Astrocyte of the spinal cord (primary cell): ENCODE measurements around the gene SNCAIP.

ENCODE experiments used
- DNase-seq: peaks from one replicate; pipeline ENCODE4 v3.0.0; 2011; ENCODE audit warnings: low read depth, low spot score
- H3K4me3 ChIP-seq: 2 replicates; pipeline ENCODE4 v1.5.1; 2011; ENCODE audit warnings: low read depth, mild to moderate bottlenecking, low read length, moderate library complexity
- CTCF ChIP-seq: IDR thresholded peaks from 2 replicates; pipeline ENCODE4 v1.5.1; 2012; ENCODE audit warnings: low read depth, mild to moderate bottlenecking, low read length, inconsistent platforms
- in situ Hi-C: cut with HindIII; loops from 2 replicates; pipeline ENCODE4 v1.10.0; 2017; ENCODE audit warnings: low sequenced_read_pairs

Gene SNCAIP

DNA sequence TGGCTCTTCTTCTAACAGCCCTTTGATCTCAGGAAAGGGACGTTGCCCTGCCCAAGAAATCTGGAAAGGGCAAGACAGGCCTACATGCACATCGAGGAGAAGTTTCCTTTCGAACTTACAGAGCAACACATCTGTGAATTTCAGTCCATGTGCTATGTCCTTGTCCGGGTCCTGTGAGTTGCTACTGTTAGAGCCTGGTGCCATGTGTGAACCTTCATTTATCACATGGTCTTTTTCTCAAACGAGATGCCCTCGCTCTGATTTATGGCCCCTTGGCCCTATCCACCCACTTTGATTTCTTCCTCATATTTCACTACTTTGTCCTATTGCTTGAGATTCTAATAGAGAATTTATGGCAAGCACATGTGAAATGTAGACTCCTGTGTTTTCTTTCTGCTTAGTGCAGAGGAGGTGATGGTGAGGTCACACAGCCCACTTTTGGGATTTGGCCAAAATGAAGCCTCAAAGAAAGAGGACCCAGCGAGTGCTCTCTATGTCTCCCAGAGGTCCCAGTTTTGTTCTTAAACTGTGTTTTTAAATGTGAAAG lies 153.1 kb downstream of the SNCAIP start:
- no peak for DNase-seq
- no peak overlapping the region for H3K4me3 ChIP-seq
- in situ Hi-C loops = no loop called here
- TF ChIP-seq CTCF = no peak

GRCh38 chr5:122465994-122466393 lies 154.0 kb downstream of the SNCAIP start:
- H3K4me3 ChIP-seq = no peak overlapping the region
- no peak for TF ChIP-seq CTCF
- in situ Hi-C loops = no loop called here
- DNase-seq = no peak

DNA sequence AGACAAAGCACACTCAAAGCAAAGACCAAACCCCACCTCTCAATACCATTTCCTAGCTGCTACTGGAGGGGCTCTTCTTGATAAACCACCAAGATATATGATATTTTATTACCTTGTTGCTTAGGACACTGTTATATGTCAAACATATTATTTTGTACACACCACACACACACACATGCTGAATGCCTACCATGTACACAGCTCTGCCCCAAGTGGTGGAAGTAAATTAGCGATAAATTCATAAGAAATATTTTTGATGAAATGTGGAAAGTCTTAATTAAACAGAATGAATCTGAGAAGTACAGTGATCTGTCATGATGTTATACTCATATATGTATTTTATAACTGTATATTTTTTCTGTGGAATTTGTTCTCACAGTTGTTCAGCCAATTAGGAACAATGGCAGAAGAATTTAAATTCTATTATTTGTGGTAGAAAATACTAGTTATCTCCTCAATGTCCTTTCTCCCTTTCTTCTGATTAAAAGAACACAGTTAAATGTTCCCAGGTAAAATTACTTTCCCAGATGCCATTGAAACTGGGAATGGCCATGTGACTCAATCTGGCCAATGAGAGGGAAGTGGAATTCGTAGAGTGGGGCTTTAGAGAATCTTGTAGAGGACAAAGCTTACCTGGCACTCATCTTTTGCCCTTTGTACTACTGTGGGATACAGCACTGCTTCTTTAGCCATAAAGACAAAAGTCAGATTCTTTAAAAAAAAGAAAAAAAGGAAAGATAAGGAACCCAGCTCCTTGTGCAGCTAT lies 156.5 kb downstream of the SNCAIP start:
- H3K4me3 ChIP-seq = no peak overlapping the region
- peak; percentile 7 for TF ChIP-seq CTCF
- no peak for DNase-seq
- in situ Hi-C loops = no loop called here

DNA sequence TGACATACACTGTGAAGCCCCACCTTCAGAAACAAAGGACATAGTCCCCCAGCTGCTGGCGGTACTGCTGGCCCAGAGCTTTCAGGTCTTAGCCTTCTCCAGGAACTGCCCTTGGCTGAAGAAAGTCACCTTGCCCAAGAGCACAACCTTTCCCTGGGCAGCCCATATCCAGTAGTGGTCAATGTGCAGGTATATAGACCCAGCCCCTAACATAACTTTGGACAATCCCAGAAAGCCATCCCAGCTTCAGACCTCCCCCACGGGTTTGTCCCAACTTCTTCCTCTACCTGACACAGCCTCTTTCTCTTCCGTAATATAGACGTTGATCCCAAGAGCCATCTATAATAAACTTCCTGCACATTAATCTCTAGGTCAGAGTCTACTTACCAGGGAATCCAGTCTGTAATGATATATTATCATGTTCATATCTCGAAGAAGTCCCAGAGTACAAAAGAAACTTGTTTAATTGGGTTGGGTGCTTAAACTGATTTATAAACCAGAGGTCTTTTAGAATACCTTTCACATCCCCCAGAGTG lies 157.4 kb downstream of the SNCAIP start:
- no peak overlapping the region for H3K4me3 ChIP-seq
- DNase-seq = no peak
- in situ Hi-C loops = no loop called here
- no peak for TF ChIP-seq CTCF

DNA sequence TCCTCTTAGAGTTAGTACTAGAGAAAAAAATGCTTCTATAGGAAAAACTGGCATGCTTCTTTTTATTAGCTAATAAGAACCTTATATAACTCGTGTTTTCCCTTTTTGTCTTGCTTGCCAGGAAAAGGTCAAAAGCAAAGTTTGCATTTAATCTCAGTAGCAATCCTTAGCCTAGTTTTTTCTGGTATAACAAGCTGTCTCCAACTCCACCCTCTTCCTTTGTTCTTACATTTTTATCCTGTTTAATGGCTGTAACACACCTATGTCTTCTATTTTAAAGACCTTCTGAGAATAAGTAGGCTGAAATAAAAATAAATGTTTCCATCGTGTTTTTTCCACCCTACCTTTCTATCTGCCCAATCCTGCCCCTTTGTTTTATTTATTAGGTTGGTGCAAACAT lies 158.3 kb downstream of the SNCAIP start:
- H3K4me3 ChIP-seq = no peak overlapping the region
- in situ Hi-C loops = no loop called here
- DNase-seq = no peak
- no peak for TF ChIP-seq CTCF

DNA sequence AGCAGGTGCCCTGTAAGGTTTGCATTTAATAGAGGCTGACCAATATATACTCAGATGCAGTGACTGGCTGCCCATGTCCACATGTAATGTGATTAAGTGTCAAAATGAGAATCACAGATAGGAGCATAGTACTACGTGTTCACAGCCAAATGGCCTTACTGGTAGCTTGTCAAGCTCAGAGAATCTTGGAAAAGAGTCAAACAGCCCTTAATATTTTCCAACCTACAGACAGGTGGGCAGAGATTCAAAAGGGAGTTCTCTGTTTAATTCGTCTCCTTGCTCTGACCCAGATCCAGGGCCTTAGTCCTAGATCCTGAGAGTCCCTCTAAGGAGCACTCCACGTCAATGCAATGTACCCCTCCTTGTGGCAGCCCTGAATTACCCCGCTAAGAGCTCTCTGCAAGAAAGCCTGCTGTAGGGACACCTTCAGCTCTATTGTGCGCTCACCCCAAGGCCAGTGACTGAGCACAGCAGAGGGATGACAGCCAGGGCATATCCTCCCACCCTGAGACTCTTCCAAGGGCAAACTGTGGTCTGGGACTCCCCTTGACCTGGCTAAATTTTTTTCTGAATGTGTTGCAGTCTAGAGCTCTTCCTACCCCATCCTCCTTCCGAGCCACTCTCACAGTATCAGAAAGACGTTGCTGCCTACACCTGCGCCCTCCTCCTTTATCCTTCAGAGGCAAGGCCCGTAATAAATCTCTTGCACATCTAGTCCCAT lies 159.2 kb downstream of the SNCAIP start:
- H3K4me3 ChIP-seq = no peak overlapping the region
- no peak for DNase-seq
- no peak for TF ChIP-seq CTCF
- in situ Hi-C loops = no loop called here
